Measurements from ENCODE around the gene BARX2.
"Not testable (repeated sequence)": the region's sequence is repeated elsewhere in the genome, so short reads cannot be mapped to it uniquely, and the experiment has no call there.

DNA sequence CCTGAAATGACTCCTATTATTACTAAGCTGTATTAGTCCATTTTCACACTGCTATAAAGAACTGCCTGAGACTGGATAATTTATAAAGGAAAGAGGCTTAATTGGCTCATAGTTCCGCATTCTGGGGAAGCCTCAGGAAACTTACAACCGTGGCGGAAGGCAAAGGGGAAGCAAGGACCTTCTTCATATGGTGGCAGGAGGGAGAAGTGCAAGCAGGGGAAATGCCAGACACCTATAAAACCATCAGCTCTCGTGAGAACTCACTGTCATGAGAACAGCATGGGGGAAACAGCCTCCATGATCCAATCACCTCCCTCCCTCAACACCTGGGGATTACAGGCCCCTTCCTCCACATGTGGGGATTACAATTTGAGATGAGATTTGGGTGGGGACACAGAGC lies 47.9 kb upstream of the BARX2 start:
- TF ChIP-seq EZH2 (IDR thresholded peaks at IDR 0.05); POLR2AphosphoS5 (IDR thresholded peaks at IDR 0.05; ENCODE audit: borderline replicate concordance, low read depth, low read length); FOXP2 (optimal IDR thresholded peaks at IDR 0.05; ENCODE audit: control extremely low read depth, extremely low read length, insufficient read depth): not testable (repeated sequence)
